H1 (cell line): ENCODE measurements around the gene COQ2.

ENCODE experiments used
- EZH2 ChIP-seq: fragments of 200-600 bp; sonication (generic); IDR thresholded peaks from 2 replicates; pipeline ENCODE4 v1.7.1; 2012; ENCODE audit warnings: low read depth, mild to moderate bottlenecking, moderate library complexity, low read length, inconsistent platforms; ENCODE audit not compliant: severe bottlenecking
- POLR2AphosphoS5 ChIP-seq: IDR thresholded peaks from 2 replicates; pipeline ENCODE4 v1.6.1; 2011; ENCODE audit warnings: low read depth, low read length

DNA sequence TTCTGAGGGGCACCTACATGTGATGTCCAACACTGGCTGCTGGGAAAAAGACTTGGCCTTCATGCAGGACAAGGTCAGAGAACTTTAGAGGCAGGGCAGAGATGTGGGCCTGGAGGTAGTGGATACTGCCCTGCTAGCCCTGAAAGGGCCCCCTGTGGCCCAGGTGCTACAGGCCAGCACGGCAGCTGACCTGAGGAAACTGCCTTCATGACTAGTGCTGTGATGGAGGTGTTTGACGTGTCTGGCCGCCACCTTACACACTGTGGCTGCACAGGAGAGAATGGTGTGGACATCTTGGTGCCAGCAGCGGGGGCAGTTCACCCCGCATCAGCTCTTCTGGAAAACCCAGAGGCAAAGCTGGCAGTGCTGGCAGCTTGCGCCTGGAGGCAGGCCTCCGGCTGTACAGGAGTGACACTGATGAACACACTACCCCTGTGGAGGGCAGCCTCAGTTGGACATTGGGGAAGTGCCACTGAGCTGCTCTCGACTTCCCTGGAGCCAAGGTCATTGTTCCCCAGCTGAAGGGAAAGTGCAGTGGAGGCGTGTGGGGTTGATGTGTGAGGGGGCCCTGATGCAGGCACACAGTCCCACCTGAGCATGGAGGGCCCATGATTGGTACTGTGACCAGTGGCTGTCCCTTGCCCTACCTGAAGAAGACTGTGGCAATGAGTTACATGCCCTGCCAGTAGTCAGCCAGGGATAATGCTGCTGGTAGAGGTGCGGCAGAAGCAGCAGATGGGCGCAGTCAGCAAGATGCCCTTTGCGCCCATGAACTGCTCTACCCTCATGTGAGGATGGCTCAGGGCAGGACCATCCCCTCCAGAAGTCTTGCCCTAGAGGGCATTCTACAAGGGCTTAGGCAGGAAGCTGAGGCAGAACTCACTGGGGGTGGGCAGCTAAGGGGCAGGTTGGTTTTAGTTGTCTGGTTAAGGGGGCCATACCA is 36.9 kb downstream of the COQ2 start:
- no peak for TF ChIP-seq POLR2AphosphoS5
- no peak for TF ChIP-seq EZH2
